Gastrocnemius medialis (tissue), 4 donors: ENCODE results near the gene NFIA. TPM values are rescaled to one million over a fixed set of nuclear protein-coding genes. Genes with fewer than 3 reads are reported as not detected.

ENCODE experiments used
- ATAC-seq, 2 donors: fragments of 150-250 bp; one replicate each; pipeline ENCODE4 v1.9.1; 2016
- DNase-seq, 2 donors: peaks; one replicate each; pipeline ENCODE4 v3.0.0-alpha.2; 2019
- H3K27ac ChIP-seq, 4 donors: fragments of 200-600 bp; sonication (generic); 1 replicate in 1 of 4; 2 replicates in 3 of 4; pipeline ENCODE4 v1.5.1; 2016 to 2018; ENCODE audit warnings: mild to moderate bottlenecking in 2 of 4, moderate library complexity in 1 of 4
- H3K27me3 ChIP-seq, 3 donors: fragments of 200-600 bp; sonication (generic) in 2 of 3; 1 replicate in 1 of 3; 2 replicates in 2 of 3; pipeline versions ENCODE4 v1.5.1 to v1.6.0; 2016 to 2019; ENCODE audit warnings: mild to moderate bottlenecking in 1 of 3, moderate library complexity in 1 of 3
- H3K36me3 ChIP-seq, 2 donors: fragments of 200-600 bp; sonication (generic) in 1 of 2; one replicate each; pipeline ENCODE4 v1.5.1; 2017 to 2018
- H3K4me1 ChIP-seq, 2 donors: fragments of 200-600 bp; sonication (generic) in 1 of 2; one replicate each; pipeline ENCODE4 v1.5.1; 2016 to 2017; ENCODE audit warnings: mild to moderate bottlenecking in 2 of 2
- H3K4me3 ChIP-seq, 4 donors: fragments of 200-600 bp; sonication (generic) in 3 of 4; 1 replicate in 1 of 4; 2 replicates in 3 of 4; pipeline ENCODE4 v1.5.1; 2016 to 2019; ENCODE audit warnings: mild to moderate bottlenecking in 2 of 4
- H3K9me3 ChIP-seq, 3 donors: fragments of 200-600 bp; sonication (generic) in 2 of 3; 1 replicate in 1 of 3; 2 replicates in 2 of 3; pipeline ENCODE4 v1.5.1; 2016 to 2019
- POLR2A ChIP-seq, 2 donors: fragments of 450-650 bp; IDR thresholded peaks; one replicate each; pipeline ENCODE4 v1.6.1; 2017; ENCODE audit warnings: antibody characterized with exemption in 2 of 2, mild to moderate bottlenecking in 2 of 2, moderate library complexity in 2 of 2
- in situ Hi-C, 4 donors: fragments of 200-750 bp; cut with MboI; loops; one replicate each; pipeline versions ENCODE4 v1.15.0 to v1.8.0; 2017; ENCODE audit warnings: low sequenced_read_pairs in 4 of 4
- intact Hi-C: fragments of 100-400 bp; cut with DNase I; formaldehyde crosslinking; loops from one replicate; pipeline ENCODE4 v1.15.1; 2023; ENCODE audit warnings: low total_unique reads
- total RNA-seq, 4 donors: library from RNA; depleted of rRNA; stranded (reverse); fragments of >200 nt; gene quantifications; one replicate each; pipeline versions ENCODE4 v1.1.0 to v1.2.3, GENCODE V29; 2016
- TF ChIP-seq, protein P1 (sequence below), 5 experiments: fragments of 450-650 bp in 3 of 5; fragments of 200-600 bp in 2 of 5; sonication (generic) in 2 of 5; IDR thresholded peaks in 4 of 5; conservative IDR thresholded peaks in 1 of 5; 1 replicate in 4 of 5; 2 replicates in 1 of 5; pipeline ENCODE4 v1.5.1; 2016 to 2019; ENCODE audit warnings: antibody characterized with exemption in 5 of 5, mild to moderate bottlenecking in 3 of 5, moderate library complexity in 3 of 5

Gene NFIA
- total RNA-seq, 4 donors from 2014 or later: 12.9 to 27.0 (median 26.6) TPM

DNA sequence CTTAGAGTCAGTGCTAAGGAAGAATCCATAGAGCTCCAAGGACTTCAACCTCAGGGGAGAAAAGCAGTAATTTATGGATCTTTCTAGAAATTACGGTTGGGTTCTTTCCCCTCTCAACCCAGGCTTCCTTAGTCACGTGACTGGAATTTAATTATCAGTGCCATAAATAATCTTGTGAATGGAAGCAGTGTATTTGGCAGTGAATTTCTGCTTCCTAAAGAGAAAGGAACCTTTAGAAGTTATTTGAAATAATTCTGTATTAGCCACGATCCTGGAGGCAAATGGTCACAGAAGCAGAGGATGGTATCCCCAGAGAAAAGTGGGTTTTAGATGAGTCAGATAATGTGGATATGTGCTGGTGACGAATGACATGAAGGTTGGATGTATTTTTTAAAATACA, 89.6 kb downstream of the NFIA start:
- Histone ChIP-seq H3K4me3 (no peak overlapping the region), H3K27ac (peak overlapping the region; percentile 62 to 72 (median 70)), H3K4me1 (peaks cover 69 to 80% of the 10 kb centered on the region in 2 donors), H3K36me3 (no peaks in the 10 kb centered on the region), H3K9me3 (no peaks in the 10 kb centered on the region), H3K27me3 (no peaks in the 10 kb centered on the region)
- in situ Hi-C loops (no loop called here), intact Hi-C loops (no loop called here)
- DNase-seq: no peak
- no peak for ATAC-seq
- TF ChIP-seq POLR2A (IDR thresholded peaks at IDR 0.05): no peak
- TF ChIP-seq, protein P1, sequence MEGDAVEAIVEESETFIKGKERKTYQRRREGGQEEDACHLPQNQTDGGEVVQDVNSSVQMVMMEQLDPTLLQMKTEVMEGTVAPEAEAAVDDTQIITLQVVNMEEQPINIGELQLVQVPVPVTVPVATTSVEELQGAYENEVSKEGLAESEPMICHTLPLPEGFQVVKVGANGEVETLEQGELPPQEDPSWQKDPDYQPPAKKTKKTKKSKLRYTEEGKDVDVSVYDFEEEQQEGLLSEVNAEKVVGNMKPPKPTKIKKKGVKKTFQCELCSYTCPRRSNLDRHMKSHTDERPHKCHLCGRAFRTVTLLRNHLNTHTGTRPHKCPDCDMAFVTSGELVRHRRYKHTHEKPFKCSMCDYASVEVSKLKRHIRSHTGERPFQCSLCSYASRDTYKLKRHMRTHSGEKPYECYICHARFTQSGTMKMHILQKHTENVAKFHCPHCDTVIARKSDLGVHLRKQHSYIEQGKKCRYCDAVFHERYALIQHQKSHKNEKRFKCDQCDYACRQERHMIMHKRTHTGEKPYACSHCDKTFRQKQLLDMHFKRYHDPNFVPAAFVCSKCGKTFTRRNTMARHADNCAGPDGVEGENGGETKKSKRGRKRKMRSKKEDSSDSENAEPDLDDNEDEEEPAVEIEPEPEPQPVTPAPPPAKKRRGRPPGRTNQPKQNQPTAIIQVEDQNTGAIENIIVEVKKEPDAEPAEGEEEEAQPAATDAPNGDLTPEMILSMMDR (IDR thresholded peaks at IDR 0.05 in 4 of 5, conservative IDR thresholded peaks at IDR 0.05 in 1 of 5): no peak

DNA sequence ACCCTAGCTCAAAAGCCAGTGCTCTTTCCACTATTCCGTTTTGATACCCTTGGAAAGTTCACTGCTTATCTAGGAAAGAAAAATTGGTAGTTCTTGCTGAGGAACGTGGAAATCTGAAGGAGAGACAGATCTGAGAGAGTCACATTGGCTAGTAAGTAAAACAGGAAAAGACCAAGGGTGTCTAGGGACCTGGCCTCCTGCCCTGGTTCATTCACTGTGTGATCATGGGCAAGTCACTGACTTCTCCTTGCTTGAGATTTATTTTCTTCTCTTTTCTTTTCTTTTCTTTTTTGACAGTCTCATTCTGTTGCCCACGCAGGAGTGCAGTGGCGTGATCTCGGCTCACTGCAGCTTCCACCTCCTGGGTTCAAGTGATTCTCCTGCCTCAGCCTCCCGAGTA, 90.8 kb downstream of the NFIA start:
- in situ Hi-C loops (no loop called here), intact Hi-C loops (no loop called here)
- H3K9me3 ChIP-seq: no peaks in the 10 kb centered on the region
- H3K4me3 ChIP-seq: no peak overlapping the region
- H3K27ac ChIP-seq: peak overlapping the region; percentile 62 to 72 (median 70)
- no peaks in the 10 kb centered on the region for H3K36me3 ChIP-seq
- no peak for ATAC-seq
- no peak for TF ChIP-seq POLR2A (IDR thresholded peaks at IDR 0.05)
- TF ChIP-seq, protein P1 (IDR thresholded peaks at IDR 0.05 in 4 of 5, conservative IDR thresholded peaks at IDR 0.05 in 1 of 5): no peak
- H3K27me3 ChIP-seq: no peaks in the 10 kb centered on the region
- peak in 1 of 2 donors; percentile 48 for DNase-seq
- H3K4me1 ChIP-seq: peaks cover 78 to 83% of the 10 kb centered on the region in 2 donors

DNA sequence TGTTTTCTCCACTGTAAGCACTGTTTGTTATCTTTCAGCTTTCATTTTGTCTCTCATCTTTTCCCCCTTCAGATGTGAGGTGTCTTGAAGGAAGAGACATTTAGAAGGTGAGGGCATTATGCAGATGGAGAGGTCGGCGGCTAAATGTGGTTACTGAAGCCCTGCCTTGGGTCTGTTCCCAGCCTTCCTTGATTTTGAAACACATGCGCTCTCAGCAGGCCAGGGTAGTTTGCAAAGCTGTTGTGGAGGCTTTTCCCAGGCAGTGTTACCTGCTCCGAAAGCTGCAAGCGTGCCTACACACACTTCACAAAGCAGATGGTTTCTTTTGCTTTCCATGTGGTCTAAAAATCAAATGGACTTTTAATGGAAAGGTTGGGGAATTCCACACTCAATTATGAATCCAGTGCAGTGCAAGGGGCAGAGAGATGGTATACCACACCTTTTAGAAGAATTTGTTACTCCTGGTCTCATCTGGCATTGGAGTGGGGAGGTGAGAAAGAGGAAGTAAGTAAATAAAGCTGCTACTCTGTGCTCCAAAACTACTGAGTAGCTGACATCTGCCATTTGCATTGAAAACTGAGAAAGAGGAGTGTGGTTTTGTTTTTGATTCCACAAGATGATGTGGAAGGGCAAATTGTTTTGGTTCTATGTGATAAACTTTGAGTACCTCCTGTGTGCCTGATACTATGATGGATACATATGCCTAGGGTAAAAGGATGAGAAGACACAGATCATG, 91.9 kb downstream of the NFIA start:
- intact Hi-C loops: no loop called here
- ATAC-seq: peak; percentile 80 to 90
- H3K4me3 ChIP-seq: no peak overlapping the region
- H3K4me1 ChIP-seq: peaks cover 81 to 84% of the 10 kb centered on the region in 2 donors
- peak; percentile 50 to 78 for DNase-seq
- no peaks in the 10 kb centered on the region for H3K36me3 ChIP-seq
- in situ Hi-C loops: no loop called here
- H3K9me3 ChIP-seq: no peaks in the 10 kb centered on the region
- H3K27ac ChIP-seq: peak overlapping the region; percentile 62 to 72 (median 70)
- TF ChIP-seq, protein P1 (IDR thresholded peaks at IDR 0.05 in 4 of 5, conservative IDR thresholded peaks at IDR 0.05 in 1 of 5): no peak
- no peak for TF ChIP-seq POLR2A (IDR thresholded peaks at IDR 0.05)
- H3K27me3 ChIP-seq: no peaks in the 10 kb centered on the region

DNA sequence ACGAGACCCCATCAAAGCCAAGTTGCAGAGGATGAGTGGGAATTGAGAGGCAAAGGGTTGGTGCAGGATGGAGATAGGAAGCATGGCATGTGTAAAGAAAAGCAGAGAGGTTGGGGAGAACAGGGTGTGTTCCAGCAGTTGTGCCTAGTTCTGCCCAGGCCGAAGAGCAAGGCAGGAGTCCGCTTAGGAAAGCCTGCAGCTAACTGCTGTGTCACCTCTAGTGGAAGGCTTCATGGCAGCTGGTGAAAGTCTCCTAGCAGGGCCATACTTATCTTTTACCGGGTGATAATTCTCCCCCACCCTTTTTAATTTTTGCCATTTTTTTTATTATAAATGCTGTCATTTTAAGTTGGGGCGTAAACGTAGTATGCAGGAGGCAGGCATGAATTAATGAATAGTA, 93.6 kb downstream of the NFIA start:
- no peaks in the 10 kb centered on the region for H3K36me3 ChIP-seq
- ATAC-seq (peak in 1 of 2 donors; percentile 52), DNase-seq (peak in 1 of 2 donors; percentile 31)
- TF ChIP-seq, protein P1 (IDR thresholded peaks at IDR 0.05 in 4 of 5, conservative IDR thresholded peaks at IDR 0.05 in 1 of 5): no peak
- TF ChIP-seq POLR2A (IDR thresholded peaks at IDR 0.05): no peak
- H3K4me3 ChIP-seq: no peak overlapping the region
- H3K4me1 ChIP-seq: peaks cover 79% of the 10 kb centered on the region in 2 donors
- peak overlapping the region; percentile 31 to 72 (median 60) for H3K27ac ChIP-seq
- H3K27me3 ChIP-seq: no peaks in the 10 kb centered on the region
- in situ Hi-C loops (no loop called here), intact Hi-C loops (no loop called here)
- no peaks in the 10 kb centered on the region for H3K9me3 ChIP-seq
